GM12892 (cell line): Measurements from ENCODE around the gene KRTAP20-1. TPM values are rescaled to one million over a fixed set of nuclear protein-coding genes. Genes with fewer than 3 reads are reported as not detected.

Experiments
- DNase-seq: peaks from one replicate; pipeline ENCODE4 v3.0.0; 2011; ENCODE audit not compliant: insufficient read length
- FAIRE-seq: peaks from 2 replicates; lab custom pipeline; 2011; peaks lifted over from hg19 to GRCh38; lab: Jason Lieb, UNC
- POLR2A ChIP-seq: IDR thresholded peaks from 2 replicates; pipeline ENCODE4 v1.6.1; 2011; ENCODE audit warnings: low read depth, low read length, control low read depth
- POLR2AphosphoS5 ChIP-seq: IDR thresholded peaks from 2 replicates; pipeline ENCODE4 v1.6.1; 2011; ENCODE audit warnings: low read depth, low read length, control low read depth
- TAF1 ChIP-seq: IDR thresholded peaks from 2 replicates; pipeline ENCODE4 v1.6.1; 2011; ENCODE audit warnings: low read depth, mild to moderate bottlenecking, control low read depth, low read length, borderline replicate concordance
- polyA plus RNA-seq: library from polyadenylated mRNA; unstranded; fragments of >200 nt; gene quantifications from one replicate; pipeline ENCODE4 v1.2.1, GENCODE V29; 2012; ENCODE audit warnings: missing spikeins, inconsistent platforms; ENCODE audit not compliant: missing spikeins

KRTAP20-1 gene
- polyA plus RNA-seq, result not detected

- DNase-seq (no peak), FAIRE-seq (no peak)
- no peak for TF ChIP-seq POLR2AphosphoS5
- TF ChIP-seq POLR2A, result no peak
- no peak for TF ChIP-seq TAF1
Observed at GRCh38 chr21:30616125-30616524, at the start of gene KRTAP20-1. TSS of gene KRTAP20-1 (plus strand) at chr21:30616425. CDS start at chr21:30616455, 30 bp downstream.

DNA sequence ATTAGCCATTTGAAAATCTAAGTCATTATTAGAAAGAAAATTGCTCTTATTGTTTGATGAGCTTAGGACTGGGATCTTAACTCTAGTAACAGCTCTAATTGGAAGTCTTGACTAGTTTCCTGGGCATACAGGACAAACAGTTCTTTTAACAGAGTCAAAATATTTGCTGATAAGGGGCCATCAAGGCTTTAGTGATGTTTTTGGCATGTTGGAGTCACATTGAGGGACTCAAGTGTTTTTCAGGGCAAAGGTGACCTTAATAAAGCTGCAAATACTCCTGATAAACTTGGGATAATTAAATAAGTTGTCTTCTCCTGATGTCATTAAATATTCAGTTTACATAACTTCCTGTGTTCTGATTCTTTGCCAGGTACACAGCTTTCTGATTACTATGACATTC is 48.6 kb upstream of the KRTAP20-1 start:
- TF ChIP-seq POLR2A (no peak), TAF1 (no peak), POLR2AphosphoS5 (no peak)
- FAIRE-seq, result no peak
- DNase-seq, result no peak

GRCh38 chr21:30577766-30578165 is 38.5 kb upstream of the KRTAP20-1 start:
- no peak for DNase-seq
- TF ChIP-seq POLR2A (no peak), POLR2AphosphoS5 (no peak), TAF1 (no peak)
- FAIRE-seq, result no peak

GRCh38 chr21:30579346-30579745 is 36.9 kb upstream of the KRTAP20-1 start:
- TF ChIP-seq POLR2A, result no peak
- no peak for TF ChIP-seq POLR2AphosphoS5
- TF ChIP-seq TAF1, result no peak
- FAIRE-seq (no peak), DNase-seq (no peak)

GRCh38 chr21:30580132-30580531 is 36.1 kb upstream of the KRTAP20-1 start:
- no peak for TF ChIP-seq TAF1
- TF ChIP-seq POLR2A, result no peak
- TF ChIP-seq POLR2AphosphoS5, result no peak
- DNase-seq, result no peak
- FAIRE-seq, result no peak

DNA sequence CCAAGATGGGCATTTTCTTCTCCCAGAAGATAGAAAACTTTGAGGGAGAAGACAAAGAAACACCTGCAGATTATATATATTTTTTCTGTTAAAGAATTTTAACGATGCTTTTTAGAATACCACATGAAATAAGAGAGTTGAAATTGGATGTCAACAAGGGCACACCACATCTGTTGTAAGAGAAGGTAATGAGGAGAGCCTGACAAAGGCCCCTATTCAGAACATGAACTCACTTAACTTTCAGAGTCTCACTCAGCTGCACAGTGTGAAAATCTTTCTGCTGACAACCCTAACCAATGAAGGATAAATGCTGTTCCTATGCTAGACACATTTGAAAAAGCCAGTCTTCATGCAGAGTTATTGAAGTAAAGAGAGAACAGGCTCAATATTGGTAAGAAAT is 33.4 kb upstream of the KRTAP20-1 start:
- FAIRE-seq (no peak), DNase-seq (no peak)
- TF ChIP-seq POLR2AphosphoS5 (no peak), POLR2A (no peak), TAF1 (no peak)

DNA sequence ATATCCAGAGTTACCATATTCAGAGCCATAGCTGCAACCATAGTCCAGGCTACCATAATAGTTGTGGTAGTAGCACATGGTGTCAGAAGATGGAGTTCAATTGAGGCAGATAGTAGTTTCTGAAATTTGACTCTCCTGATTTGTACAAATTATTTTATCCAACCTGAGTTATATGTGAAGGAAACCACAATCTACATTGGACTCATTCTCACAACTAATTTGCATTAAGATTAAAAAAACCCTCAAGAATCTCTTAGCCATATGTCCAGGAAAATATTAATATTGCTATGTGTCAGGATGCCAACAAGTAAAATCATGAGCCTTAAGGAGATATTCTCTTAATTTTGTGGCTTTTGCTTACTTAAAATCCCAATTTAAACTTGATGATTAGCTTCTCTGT is 25.9 kb upstream of the KRTAP20-1 start, which contains the start of gene KRTAP22-2:
TSS of gene KRTAP22-2 (minus strand) at position 101 of the 400 bp plus-strand sequence.
- no peak for FAIRE-seq
- TF ChIP-seq POLR2A, result no peak
- TF ChIP-seq TAF1, result no peak
- no peak for TF ChIP-seq POLR2AphosphoS5
- no peak for DNase-seq

DNA sequence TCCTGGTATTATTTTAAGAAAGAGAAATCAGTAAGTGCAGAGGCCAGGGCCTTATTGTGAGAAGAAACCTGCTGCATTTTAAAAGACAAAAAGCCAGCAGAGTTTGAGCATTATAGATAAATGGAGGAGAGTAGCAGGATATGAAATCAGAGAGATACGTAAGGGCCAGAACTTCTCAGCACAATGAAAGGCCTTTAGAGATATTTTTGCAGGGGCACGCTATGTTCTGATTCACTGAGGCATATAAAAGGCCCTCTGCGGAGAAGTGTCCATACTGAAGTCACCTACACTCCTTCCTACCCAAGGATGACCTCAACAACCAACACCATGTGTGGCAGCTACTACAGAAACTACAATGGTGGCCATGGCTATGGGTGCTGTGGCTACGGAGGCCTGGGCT is 24.1 kb upstream of the KRTAP20-1 start, which contains the start of gene KRTAP6-3:
TSS of gene KRTAP6-3 (plus strand) at position 301 of the 400 bp plus-strand sequence. CDS start at position 307, 6 bp downstream.
- DNase-seq (no peak), FAIRE-seq (no peak)
- TF ChIP-seq POLR2AphosphoS5, result no peak
- TF ChIP-seq TAF1, result no peak
- TF ChIP-seq POLR2A, result no peak

DNA sequence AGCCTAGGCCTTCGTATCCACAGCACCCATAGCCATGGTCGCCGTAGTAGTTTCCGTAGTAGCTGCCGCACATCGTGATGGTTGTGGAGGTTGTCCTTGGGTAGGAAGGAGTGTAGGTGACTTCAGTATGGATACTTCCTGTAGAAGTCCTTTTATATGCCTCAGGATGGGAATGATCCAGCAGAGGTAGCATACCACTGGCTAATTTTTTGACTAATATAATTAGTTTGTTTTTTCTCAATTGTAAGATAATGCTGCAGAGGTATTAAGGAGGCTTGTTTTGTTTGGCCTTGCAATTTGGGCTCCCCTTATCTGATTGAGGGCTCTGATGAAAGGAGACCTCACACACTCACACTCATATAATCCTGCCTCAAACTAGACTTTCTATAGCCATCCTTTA is 17.4 kb upstream of the KRTAP20-1 start, which contains the start of gene KRTAP6-2:
TSS of gene KRTAP6-2 (minus strand) at position 101 of the 400 bp plus-strand sequence. CDS start at position 73, 28 bp downstream.
- no peak for TF ChIP-seq POLR2AphosphoS5
- TF ChIP-seq POLR2A, result no peak
- no peak for TF ChIP-seq TAF1
- no peak for FAIRE-seq

DNA sequence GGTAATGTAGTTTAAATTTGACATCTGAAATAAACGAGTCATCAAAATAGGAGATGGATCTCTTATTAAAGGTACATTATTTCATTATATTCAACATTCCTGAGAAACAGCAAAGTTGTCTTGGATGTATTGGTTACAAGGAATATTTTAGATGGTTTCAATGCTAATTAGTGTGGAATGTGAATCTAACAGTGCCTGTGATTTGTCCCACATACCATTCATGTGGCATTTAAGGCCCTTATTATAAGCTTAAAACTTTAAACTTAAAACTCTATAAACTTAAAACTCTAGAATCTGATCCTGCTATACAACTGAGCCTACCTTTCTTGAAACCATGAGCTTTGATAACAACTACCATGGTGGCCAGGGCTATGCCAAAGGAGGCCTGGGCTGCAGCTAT is 15.4 kb upstream of the KRTAP20-1 start, which contains the start of gene KRTAP22-1:
TSS of gene KRTAP22-1 (plus strand) at position 301 of the 400 bp plus-strand sequence.
- DNase-seq (no peak), FAIRE-seq (no peak)
- no peak for TF ChIP-seq POLR2AphosphoS5
- no peak for TF ChIP-seq POLR2A
- no peak for TF ChIP-seq TAF1

More for the DNA sequence above, 17.4 kb upstream of the KRTAP20-1 start, which contains the start of gene KRTAP6-2:
- DNase-seq, result no peak

DNA sequence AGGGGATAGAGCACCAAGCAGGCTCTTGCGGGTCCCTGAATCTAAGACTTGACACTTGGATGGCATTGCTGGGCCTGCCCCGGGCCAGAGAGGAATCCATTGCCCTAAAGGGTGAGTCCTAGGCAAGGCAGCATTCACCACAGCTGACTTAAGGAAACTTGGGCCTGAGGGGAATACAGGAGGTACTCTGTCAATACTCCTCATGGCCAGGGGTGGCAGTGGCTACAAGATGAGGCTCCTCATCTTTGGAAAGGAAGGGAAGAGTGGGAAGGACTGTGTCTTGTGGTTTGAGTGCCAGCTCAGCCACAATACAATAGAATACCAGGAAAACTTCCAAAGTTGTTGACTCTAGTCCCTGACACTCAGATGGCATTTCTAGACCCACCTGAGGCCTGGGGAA is 10.3 kb upstream of the KRTAP20-1 start:
- no peak for DNase-seq
- TF ChIP-seq POLR2A (no peak), POLR2AphosphoS5 (no peak), TAF1 (no peak)

GRCh38 chr21:30612132-30612531 is 4.1 kb upstream of the KRTAP20-1 start:
- DNase-seq (no peak), FAIRE-seq (no peak)
- TF ChIP-seq TAF1 (no peak), POLR2A (no peak), POLR2AphosphoS5 (no peak)

More for the DNA sequence above, 10.3 kb upstream of the KRTAP20-1 start:
- FAIRE-seq, result no peak

DNA sequence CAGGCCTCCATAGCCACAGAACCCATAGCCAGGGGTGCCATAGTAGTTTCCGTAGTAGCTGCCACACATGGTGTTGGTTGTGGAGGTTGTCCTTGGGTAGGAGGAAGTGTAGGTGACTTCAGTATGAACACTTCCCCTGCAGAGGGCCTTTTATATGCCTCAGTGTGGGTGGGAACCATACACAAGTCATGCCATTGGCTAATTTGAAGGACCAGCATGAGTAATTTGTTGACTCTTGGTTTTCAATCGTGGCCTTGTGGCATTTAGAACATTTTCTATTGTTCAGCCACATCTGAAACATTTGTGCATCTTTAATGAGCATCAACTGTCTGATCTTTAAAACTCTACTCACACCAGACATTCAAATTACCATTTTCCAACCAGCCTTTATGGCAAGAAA is 2.4 kb upstream of the KRTAP20-1 start, which contains the start of gene KRTAP6-1:
TSS of gene KRTAP6-1 (minus strand) at position 95 of the 400 bp plus-strand sequence. CDS start at position 69, 26 bp downstream.
- FAIRE-seq (no peak), DNase-seq (no peak)
- TF ChIP-seq TAF1 (no peak), POLR2A (no peak), POLR2AphosphoS5 (no peak)
